Hepatic stellate cell (primary cell): ENCODE measurements around the gene TTBK2.
"Not testable (repeated sequence)": the region's sequence is repeated elsewhere in the genome, so short reads cannot be mapped to it uniquely, and the experiment has no call there.

Experiments used
- DNase-seq: peaks from one replicate; pipeline ENCODE4 v3.0.0; 2011; ENCODE audit warnings: low spot score

TTBK2 gene

GRCh38 chr15:42826251-42826890 is 94.2 kb downstream of the TTBK2 start:
- DNase-seq, result no peak

GRCh38 chr15:42825599-42825998 is 95.0 kb downstream of the TTBK2 start:
- no peak for DNase-seq

- DNase-seq, result no peak
Measured at GRCh38 chr15:42820811-42821210, 99.8 kb downstream of the TTBK2 start.

- DNase-seq, result no peak
Measured at GRCh38 chr15:42819786-42820185, 100.8 kb downstream of the TTBK2 start.

- no peak for DNase-seq
Measured at GRCh38 chr15:42811433-42811832, 109.1 kb downstream of the TTBK2 start.

GRCh38 chr15:42808913-42809312 is 111.7 kb downstream of the TTBK2 start:
- DNase-seq, result no peak

GRCh38 chr15:42805266-42805665 is 115.3 kb downstream of the TTBK2 start:
- DNase-seq, result no peak

- no peak for DNase-seq
Measured at GRCh38 chr15:42804739-42805138, 115.8 kb downstream of the TTBK2 start.

GRCh38 chr15:42803436-42803835 is 117.1 kb downstream of the TTBK2 start:
- no peak for DNase-seq

- DNase-seq, result no peak
Measured at GRCh38 chr15:42802168-42802567, 118.4 kb downstream of the TTBK2 start.

- DNase-seq, result no peak
Measured at GRCh38 chr15:42800731-42801474, 119.7 kb downstream of the TTBK2 start.

- DNase-seq, result no peak
Measured at GRCh38 chr15:42798802-42799201, 121.8 kb downstream of the TTBK2 start.

- no peak for DNase-seq
Measured at GRCh38 chr15:42796955-42797782, 123.4 kb downstream of the TTBK2 start.

GRCh38 chr15:42788725-42789124 is 131.9 kb downstream of the TTBK2 start:
- DNase-seq, result no peak

GRCh38 chr15:42786978-42787377 is 133.6 kb downstream of the TTBK2 start:
- DNase-seq, result no peak

- no peak for DNase-seq
Measured at GRCh38 chr15:42785569-42785968, 135.0 kb downstream of the TTBK2 start.

GRCh38 chr15:42784705-42785104 is 135.9 kb downstream of the TTBK2 start:
- no peak for DNase-seq

GRCh38 chr15:42782716-42783115 is 137.9 kb downstream of the TTBK2 start:
- DNase-seq, result no peak

- DNase-seq, result no peak
Measured at GRCh38 chr15:42775416-42775815, 145.2 kb downstream of the TTBK2 start.

GRCh38 chr15:42772901-42773300 is 147.7 kb downstream of the TTBK2 start:
- DNase-seq, result no peak

- DNase-seq, result no peak
Measured at GRCh38 chr15:42772144-42772543, 148.4 kb downstream of the TTBK2 start.

- DNase-seq, result not testable (repeated sequence)
Measured at GRCh38 chr15:42766109-42766508, 154.5 kb downstream of the TTBK2 start.
